GM21360 (cell line): ENCODE results near the gene DAZAP1.
"Not testable (repeated sequence)": the region's sequence is repeated elsewhere in the genome, so short reads cannot be mapped to it uniquely, and the experiment has no call there.

Experiments
- ATAC-seq: cut with Tn5 transposase; IDR thresholded peaks from one replicate; pipeline ENCODE4 v1.9.1; 2021; ENCODE audit warnings: mild to moderate bottlenecking, moderate library complexity; ENCODE audit not compliant: unreplicated experiment

DAZAP1 gene

DNA sequence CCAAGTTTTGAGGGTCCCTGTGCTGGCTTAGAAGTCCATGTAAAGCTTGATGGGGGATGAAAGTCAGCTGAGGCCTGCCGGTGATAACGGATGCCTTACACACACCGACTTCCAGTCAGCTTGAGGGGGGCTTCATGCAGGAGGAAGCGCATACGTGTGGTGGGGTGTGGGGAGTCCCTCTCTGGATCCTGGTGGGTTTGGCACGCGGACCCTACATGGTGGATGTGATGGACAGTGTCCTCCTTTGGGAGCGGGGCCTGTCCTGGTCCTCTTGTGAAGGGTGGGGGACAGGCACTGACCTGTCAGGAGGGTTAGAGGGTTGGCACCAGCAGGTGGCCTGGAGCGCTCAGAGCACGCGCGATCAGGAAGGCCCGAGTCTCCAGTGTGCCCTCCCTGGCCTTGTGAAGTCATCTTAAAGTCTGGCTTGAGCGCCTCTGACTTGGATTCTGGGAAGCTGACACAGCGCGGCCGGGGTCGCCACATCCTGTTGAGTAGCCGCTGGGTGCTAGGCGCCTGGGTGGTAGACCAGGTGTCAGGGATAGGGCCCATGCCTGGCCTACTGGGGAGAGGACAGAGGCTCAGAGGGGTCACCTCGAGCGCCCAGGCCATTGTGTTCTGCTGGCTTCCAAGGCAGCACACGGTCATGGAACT, 2.9 kb downstream of the DAZAP1 start:
- ATAC-seq: no peak

DNA sequence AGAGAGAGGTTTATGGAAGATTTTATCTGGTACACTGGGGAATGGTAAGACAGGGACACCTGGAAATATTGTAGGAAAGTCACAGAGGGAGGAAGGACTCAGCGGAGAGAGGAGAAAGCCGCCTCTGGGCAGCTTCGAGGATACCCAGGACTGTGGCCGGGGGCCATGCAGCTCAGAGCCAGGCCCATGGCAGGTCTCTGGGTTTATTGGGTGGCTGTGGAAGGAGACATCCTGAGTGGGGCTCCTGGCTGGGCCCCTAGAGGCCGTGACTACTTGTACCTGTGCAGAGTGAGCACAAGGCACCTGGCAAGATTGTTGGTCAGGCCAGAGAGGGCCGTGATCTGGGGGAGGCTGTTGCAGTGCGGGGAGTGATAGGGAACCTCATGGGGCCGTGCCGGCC, 3.4 kb downstream of the DAZAP1 start:
- no peak for ATAC-seq

DNA sequence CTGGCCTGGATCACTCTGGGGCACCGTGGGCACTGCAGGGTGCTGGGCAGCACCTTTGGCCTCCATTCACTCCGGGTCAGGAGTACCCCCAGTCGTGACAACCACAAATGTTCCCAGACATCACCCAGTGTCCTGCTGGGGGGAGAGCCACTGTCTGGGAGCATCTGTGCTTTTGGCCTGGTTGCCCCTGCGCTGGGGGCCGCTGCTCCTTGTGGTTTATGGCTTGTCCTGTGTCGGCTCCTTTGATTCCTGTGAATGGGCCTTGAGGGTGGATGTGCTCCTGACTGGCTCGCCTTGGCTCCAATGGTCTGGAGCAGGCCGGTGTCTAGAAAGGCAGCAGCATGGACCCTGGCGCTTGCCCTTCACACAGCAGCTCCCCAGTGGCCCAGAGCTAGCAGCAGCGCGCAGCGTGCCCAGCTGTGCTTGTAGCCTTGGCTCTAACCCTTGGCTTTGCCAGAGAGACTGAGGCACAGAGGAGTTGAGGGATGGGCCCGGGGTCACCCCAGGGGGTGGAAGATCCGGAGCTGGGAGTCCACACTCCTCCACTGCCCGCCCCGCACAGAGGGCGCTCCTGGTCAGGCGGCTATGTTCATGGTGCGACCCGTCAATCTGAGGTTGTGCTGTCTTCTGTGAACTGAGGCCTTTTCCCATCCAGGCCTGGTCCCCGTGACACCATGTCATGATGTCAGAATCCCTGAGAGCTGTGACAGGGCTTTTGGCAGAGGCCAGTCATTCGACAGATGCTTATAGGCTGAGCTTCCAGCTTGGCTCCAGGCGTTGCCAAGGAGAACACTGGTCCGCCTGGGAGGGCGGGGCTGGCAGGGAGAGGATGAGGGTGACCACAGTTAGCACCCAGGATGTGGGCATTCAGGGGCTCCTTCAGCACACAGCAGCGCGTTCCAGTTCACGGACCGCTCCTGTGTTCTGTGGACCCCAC, 4.1 kb downstream of the DAZAP1 start:
- ATAC-seq: no peak

DNA sequence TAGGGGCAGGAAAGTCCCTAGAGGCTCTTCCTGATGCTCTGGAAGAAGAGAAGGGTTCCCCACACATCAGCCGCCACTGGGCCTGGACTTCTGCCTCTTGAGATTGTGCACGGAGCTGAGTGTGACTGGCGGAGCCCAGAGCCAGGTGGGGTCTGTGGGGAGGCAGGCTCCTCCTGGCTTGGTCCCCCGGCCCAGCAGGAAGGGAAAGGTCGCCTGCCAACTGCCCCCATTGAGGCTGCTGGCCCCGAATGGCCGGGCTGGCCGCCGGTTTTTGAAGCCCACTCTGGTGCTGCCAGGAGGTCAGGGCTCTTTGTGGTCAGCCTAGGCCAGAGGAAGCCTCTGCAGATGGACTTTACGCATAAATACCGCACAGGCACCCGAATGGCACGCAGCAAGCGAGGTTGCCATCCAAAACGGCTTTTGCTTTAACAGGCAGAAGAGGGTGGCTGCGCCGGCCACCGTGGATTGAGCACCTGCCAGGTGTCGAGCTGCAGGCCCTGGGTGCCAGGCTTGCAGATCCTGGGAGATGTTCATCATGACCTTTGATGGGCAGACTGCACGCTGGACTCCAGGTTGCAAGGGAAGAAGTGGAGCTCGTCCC, 5.0 kb downstream of the DAZAP1 start:
- ATAC-seq: no peak

DNA sequence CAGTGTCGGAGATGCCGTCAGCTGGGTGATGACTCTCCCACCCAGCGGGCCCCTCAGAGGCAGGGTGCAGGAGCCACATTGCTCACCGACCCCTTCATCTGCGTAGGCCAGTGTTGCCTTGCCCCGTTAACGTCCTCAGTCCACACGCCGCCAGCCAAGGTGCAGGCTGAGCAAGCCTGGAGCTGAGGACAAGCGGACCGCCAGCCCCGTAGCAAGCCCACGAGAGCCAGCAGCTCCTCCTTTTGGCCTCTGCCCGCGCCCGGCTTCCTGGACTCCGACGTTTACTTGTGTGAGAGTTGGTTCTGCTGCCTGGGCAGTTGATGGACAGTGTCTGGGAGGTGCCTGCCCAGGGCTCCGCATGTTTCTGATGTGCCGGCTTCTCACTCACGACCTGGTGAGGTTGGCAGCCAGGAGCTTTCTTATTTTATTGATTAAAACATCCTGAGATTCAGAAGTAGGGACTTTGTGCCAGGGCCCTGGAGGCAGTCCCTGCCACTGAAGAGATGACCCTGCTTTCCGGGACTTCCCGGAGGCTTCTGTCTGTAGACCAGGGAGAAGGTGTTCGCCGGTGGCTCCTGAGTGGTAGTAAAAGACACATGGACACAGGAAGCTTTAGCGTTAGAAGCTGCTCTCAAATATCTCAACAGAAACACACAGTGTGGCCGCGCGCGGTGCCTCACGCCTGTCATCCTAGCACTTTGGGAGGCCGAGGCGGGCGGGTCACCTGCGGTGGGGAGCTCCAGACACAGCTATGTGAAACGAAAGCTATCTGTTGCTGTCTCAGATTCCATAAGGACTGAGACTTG, 5.8 kb downstream of the DAZAP1 start:
- ATAC-seq: no peak

DNA sequence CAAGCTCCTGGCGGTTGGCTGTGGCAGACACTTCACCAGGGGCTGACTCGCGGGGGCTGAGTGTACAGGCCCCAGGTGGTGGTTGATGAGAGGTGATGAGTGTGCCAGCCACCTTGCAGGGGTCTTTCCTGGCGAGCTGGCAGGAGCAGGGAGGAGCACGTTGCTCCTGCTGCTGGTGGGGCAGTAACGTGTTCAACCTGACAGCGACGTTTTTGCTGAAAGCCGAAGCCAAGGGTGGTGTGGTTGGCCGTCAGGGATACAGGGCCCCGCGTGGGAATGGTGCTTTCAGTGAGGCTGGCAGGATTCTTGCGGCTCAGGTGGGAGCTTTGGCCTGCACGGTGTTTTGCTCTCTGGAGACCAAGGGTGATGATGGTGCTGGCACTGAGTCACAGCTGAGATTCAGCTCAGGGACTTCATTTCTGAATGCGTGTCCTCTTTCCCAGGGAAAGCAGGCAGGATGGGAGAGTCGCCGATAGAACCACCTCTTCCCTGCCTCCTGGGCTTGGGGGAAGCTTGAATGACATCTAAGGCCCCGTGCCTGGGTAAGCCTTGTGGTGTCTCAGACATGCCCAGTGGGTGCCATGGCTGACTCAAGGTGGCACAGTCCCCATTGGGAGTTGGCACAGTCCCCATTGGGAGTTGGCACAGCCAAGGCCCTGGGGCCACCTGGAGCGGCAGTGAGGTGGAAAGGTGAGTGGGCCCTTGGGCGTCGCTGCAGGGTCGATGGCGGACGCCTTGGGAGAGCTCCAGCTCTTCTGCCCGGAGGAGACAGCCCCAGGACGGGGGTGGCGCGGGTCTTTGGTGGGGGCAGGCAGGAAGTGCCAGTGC, 8.8 kb downstream of the DAZAP1 start:
- ATAC-seq: no peak

DNA sequence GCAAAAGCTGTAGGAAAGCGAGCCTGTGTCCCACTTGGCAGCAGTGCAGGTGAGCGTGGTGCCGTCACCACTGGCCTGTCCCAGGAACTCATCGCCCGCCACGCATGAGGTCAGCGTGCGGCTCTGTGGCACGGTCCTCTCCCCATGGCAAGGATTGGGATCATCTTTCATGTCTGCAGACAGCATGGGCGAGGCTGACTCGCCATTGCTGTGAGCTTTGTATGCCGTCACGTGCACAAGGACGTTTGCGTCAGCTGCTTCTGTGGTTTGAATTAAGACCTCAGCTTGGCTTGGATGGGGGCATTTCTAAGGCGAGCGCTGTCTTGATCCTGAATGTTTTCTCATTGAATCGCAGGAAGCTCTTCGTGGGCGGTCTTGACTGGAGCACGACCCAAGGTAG, 9.8 kb downstream of the DAZAP1 start:
- no peak for ATAC-seq

DNA sequence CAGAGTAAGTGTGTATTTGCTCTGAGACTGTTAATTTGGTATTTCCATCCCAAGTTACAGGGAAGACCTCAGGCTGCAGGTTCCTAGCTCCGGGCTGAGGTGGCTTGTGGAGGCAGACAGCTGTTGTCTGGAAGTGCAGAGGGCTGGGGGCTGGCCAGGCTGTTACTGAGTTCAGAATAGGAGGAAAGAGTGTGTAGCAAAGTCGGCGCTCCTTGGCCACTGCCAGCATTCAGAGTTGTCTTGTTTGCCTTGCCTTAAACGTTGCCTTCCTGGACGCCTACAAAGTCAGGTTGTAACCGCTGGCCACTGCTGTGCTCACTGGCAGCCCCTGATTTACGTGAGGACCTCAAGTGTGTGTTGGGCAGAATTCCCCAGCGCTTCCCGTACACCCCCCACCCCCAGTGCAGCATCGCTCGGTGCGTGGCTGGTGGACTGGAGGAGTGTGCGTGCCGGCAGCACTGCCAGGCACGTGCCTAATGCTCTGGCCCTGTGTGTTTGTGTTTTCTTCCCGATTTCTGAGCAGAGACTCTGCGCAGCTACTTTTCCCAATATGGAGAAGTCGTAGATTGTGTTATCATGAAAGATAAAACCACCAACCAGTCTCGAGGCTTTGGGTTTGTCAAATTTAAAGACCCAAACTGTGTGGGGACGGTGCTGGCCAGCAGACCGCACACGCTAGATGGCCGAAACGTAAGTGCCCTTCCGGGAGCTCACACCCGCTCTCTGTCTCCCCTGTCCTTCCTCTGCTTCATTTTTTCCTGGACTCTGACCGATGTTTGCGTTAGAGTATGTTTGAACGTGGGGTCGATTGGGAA, 10.5 kb downstream of the DAZAP1 start:
- no peak for ATAC-seq

DNA sequence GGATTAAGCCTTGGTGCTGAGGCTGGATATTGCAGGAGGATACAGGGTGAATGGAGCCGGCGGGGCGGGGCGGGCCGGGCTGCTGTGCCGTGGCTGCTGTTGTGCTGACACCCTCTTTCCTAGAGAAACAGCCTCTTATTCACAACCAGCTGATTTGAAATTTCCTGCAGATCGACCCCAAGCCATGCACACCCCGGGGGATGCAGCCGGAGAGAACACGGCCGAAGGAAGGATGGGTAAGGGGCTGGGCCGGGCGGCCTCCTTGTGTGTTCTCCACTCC, 11.1 kb downstream of the DAZAP1 start:
- ATAC-seq: no peak

DNA sequence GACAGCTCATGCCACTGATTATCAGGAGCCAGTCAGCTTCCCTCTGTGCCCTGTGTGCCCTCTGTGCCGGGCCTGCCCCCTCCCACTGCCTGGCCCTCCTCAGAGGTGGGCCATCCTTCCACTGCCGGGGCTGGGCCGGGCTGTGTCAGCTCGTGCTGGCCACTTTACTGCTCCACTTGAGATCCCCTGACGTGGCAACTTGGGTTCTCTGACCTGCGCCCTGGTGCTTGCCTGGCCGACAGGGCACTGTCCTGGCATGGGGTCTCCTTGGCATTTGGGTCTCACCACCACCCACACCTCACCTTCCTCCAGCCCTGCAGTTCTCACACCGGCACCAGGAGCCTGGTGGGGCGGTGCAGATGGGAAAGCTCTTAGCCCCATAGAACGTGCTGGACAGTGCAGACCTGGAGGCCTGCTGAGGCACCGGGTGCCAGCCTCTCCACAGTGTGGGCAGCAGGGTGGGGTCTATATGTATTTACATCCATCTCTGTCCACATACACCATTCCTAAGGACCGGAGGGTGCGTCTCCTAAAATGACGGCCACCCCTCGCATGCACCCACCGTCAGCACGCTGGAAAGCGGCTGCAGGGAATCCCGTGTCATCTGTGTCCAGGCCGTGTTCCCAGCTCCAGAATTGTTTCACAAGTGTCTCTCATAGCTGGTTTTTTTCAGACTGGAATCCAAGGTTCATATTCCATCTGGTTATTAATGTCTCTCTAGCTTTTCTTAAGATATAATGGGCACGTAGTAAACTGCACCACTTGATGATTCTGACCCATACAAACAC, 11.8 kb downstream of the DAZAP1 start:
- ATAC-seq: no peak

DNA sequence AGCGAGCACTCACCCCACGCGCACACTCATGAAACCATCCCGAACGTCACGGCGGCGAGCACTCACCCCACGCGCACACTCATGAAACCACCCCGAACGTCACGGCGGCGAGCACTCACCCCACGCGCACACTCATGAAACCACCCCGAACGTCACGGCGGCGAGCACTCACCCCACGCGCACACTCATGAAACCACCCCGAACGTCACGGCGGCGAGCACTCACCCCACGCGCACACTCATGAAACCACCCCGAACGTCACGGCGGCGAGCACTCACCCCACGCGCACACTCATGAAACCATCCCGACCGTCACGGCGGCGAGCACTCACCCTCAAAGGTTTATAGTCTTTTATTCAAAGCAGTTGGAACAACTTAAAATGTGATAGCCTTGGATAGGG, 12.7 kb downstream of the DAZAP1 start:
- not testable (repeated sequence) for ATAC-seq

DNA sequence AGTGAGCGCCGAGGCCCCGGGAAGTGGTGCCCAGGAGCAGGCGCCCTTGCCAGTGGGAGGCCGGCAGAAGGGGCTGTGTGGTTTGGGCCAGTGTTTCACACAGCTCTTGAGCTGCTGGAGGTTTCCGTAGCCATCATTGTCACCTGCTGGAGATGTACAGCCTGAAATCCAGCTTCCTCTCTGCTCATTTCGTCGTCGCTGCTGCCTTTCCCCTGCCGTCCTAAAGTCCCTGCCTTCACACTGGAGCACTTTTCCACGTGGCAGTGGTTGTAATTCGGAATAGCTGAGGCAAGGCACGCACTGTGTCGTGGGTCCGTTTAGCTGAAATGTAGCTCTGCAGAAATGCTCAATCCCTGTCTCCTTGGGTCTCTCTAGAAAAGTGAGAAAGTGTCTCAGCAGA, 13.2 kb downstream of the DAZAP1 start:
- no peak for ATAC-seq

DNA sequence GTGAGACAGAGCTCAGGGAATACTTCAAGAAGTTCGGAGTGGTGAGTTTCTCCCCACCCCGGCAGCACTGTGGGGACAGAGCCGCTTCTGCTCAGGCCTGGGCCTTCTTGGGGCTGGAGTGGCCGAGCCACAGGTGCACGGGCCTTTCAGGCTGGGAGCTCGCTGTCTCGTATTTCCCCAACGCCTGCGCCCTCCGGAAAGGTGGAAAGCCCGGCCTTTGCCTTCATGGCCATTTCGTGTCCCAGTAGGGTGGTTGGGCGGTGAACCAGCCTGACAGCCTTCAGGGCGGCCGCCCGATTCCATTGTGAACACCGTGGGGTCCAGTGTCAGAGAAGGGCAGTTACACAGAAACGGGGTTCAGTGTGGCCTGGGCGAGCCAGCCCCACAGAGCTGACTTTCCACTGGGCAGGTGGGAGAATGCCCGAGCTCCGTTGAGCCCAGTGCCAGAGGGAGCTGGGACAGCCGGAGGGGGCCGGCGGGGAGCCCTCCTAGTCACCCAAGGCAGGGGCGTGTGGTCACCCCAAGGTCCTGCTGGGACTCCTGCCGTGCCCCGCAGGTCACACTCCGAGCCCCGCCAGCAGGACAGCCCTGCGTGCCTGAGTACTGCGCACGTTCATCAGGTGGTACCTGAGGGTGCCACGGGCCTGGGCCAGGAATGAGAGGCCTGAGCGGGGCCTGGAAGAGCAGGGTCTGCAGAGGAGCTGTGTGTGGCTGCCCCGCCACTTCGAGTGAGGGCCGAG, 14.0 kb downstream of the DAZAP1 start:
- ATAC-seq: no peak

DNA sequence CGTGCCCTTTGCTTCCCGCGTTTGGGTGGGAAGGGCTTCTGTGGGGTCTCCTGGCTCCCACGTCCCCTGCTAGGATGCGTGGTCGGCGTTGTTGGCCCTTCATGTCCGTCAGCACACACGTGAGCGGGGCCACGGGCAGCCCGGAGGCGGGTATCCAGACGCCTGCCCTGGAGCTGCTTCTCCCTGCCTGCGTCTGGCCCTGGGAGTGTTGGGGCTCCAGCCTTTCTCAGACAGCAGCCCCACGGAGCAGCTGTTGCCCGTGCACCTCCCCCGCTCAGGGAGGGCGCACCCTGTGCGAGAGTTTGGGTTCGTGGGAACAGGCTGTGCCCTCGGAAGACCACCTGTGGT, 14.5 kb downstream of the DAZAP1 start:
- ATAC-seq: no peak

DNA sequence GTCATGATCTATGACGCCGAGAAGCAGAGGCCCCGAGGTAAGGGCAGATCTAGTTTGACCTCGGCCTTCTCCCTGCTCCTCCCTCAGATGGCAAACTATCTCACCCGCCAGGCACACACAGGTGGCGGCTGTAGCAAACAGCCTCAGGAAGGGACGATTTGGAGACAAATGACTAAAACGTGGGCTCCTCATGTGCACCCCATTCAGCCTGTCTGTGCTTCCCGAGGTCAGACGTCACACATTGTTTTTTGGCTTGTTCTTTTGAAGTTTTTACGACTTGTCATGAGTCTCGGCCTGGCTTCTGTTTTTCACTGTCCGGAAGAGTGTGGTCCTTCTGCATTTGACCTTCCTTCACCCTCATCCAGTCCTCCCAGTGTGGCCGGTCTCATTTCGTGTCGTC, 15.0 kb downstream of the DAZAP1 start:
- no peak for ATAC-seq

DNA sequence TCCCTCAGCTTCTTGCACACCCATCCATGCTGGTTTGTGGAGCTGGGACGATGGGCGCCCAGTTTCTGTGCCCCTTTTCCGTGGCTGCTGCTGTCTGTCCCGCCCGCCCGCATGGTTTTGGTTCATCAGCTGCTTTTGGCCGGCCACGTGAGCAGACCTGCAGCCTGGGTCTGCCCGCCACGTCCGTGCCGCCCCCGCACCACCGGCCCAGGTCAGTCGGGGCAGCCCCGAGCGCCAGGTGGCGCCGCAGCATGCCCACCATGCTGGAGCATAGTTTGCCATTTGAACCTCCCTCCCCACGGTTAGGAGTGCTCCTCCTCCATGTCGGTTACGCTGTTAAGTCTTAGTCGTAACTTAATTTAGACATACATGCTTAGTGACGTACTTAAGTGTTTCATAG, 15.6 kb downstream of the DAZAP1 start:
- ATAC-seq: no peak

DNA sequence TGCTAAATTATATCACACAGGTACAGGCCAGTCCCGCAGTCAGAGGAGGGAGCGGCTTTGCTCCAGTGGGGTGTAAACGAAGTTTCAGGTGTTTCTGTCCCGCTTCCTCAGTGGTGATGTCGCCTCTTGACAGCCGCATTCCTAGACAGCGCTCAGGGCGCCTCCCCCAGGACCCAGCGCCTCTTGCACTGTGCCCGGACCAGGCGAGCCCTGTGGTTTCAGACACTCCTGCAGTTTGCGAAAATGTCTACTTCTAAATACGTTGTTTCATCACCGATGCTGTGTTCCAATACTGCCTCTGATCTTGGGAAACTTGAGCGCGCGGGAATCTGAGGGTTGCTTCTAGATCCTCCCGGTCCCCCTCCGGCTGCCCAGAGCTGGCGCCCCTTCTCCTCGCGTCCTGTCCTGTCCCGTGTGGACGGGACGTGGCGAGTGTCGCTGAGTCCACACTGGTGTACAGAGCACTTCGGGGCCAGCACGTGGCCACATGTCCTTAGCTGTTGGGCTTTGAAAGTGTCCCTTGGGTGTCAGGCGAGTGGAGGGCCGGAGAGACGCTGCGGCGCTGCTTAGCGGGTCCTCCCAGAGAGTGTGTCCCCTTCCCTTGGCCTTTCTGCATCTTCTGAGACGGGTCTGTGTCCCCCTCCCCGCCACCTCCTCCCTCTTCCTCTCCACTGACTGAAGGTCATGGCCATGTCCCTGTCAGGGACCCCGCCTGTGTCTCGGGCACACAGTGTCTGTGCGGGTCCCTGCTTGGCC, 16.2 kb downstream of the DAZAP1 start:
- no peak for ATAC-seq
